Adrenal gland (tissue), 12 donors: ENCODE measurements around the gene PIK3C2B. TPM values are rescaled to one million over a fixed set of nuclear protein-coding genes. Genes with fewer than 3 reads are reported as not detected.

Experiments used
- DNase-seq, 7 donors: peaks; one replicate each; pipeline ENCODE4 v3.0.0-alpha.2; 2019 to 2020
- H3K27ac ChIP-seq, 5 donors: fragments of 200-600 bp; sonication (generic) in 4 of 5; 1 replicate in 3 of 5; 2 replicates in 2 of 5; pipeline versions ENCODE4 v1.5.1 to v1.8.0; 2016 to 2020; ENCODE audit warnings: mild to moderate bottlenecking in 1 of 5
- H3K27me3 ChIP-seq: fragments of 200-600 bp; 2 replicates; pipeline ENCODE4 v1.8.0; 2021
- H3K36me3 ChIP-seq, 2 donors: fragments of 200-600 bp; replicated peaks in 1 of 2; 1 replicate in 1 of 2; 2 replicates in 1 of 2; pipeline versions ENCODE4 v1.5.1 to v1.8.0; 2018 to 2022
- H3K4me1 ChIP-seq, 2 donors: fragments of 200-600 bp; replicated peaks in 1 of 2; 1 replicate in 1 of 2; 2 replicates in 1 of 2; pipeline versions ENCODE4 v1.5.1 to v1.8.0; 2018 to 2021
- H3K4me3 ChIP-seq, 4 donors: fragments of 200-600 bp; sonication (generic) in 3 of 4; one replicate each; pipeline ENCODE4 v1.5.1; 2016 to 2018
- H3K9me3 ChIP-seq, 3 donors: fragments of 200-600 bp; sonication (generic) in 1 of 3; replicated peaks in 1 of 3; 1 replicate in 2 of 3; 2 replicates in 1 of 3; pipeline versions ENCODE4 v1.5.1 to v1.8.0; 2016 to 2021
- POLR2A ChIP-seq, 2 donors: fragments of 450-650 bp; IDR thresholded peaks; one replicate each; pipeline ENCODE4 v1.6.1; 2017; ENCODE audit warnings: antibody characterized with exemption in 2 of 2, mild to moderate bottlenecking in 2 of 2, moderate library complexity in 1 of 2
- WGBS, 4 donors: extraction: QIAGEN DNeasy Blood & Tissue Kit in 2 of 4; methylation state at CpG; one replicate each; pipeline versions ENCODE4 v1.1.5 to v1.1.7; 2013 to 2017; 5-methylcytosine and 5-hydroxymethylcytosine counted together
- intact Hi-C, 2 donors: fragments of 100-400 bp; cut with DNase I; formaldehyde crosslinking; loops; one replicate each; pipeline versions ENCODE4 v1.14.1 to v1.15.0; 2022 to 2023
- polyA plus RNA-seq, 3 donors: library from polyadenylated mRNA; stranded (reverse); fragments of 200-250 nt in 2 of 3; fragments of 350-450 nt in 1 of 3; fragmentation: Illumina TruSeq in 1 of 3; extraction: RNeasy Lipid Tissue Mini Kit (QIAGEN cat#74804) in 1 of 3; gene quantifications; one replicate each; pipeline ENCODE4 v1.2.3, GENCODE V29; 2013 to 2014
- total RNA-seq, 9 donors: library from RNA; depleted of rRNA in 4 of 9; stranded (reverse); fragments of >200 nt in 4 of 9; fragments of 120-200 nt in 1 of 9; fragmentation: NEBNext Ultra II Directional in 1 of 9; extraction: Animal tissue kit (Norgen Biotek cat#: 25700) in 1 of 9; gene quantifications; one replicate each; pipeline versions ENCODE4 v1.1.0 to v1.2.4, GENCODE V29; 2013 to 2023
- TF ChIP-seq, protein P1 (sequence below), 6 experiments: fragments of 450-650 bp in 4 of 6; fragments of 200-600 bp in 2 of 6; sonication (generic) in 1 of 6; IDR thresholded peaks; 1 replicate in 5 of 6; 2 replicates in 1 of 6; pipeline versions ENCODE4 v1.5.1 to v1.8.0; 2016 to 2021; ENCODE audit warnings: antibody characterized with exemption in 6 of 6, mild to moderate bottlenecking in 2 of 6, moderate library complexity in 1 of 6
- donor health status: healthy with polysubstance abuse.
- donor health status: Bipolar disorder and iron deficiency.
- donor health status: DM: yes; HTN: yes; CAD: no.
- donor health status: DM: no; HTN: no; CAD: no.
- donor health status: DM: no; HTN: no; CAD: no.
- donor health status: DM: yes; HTN: yes; CAD: no.

The PIK3C2B gene
- total and polyA plus RNA-seq, 12 donors = 2.3 to 22.9 (median 15.0) TPM

DNA sequence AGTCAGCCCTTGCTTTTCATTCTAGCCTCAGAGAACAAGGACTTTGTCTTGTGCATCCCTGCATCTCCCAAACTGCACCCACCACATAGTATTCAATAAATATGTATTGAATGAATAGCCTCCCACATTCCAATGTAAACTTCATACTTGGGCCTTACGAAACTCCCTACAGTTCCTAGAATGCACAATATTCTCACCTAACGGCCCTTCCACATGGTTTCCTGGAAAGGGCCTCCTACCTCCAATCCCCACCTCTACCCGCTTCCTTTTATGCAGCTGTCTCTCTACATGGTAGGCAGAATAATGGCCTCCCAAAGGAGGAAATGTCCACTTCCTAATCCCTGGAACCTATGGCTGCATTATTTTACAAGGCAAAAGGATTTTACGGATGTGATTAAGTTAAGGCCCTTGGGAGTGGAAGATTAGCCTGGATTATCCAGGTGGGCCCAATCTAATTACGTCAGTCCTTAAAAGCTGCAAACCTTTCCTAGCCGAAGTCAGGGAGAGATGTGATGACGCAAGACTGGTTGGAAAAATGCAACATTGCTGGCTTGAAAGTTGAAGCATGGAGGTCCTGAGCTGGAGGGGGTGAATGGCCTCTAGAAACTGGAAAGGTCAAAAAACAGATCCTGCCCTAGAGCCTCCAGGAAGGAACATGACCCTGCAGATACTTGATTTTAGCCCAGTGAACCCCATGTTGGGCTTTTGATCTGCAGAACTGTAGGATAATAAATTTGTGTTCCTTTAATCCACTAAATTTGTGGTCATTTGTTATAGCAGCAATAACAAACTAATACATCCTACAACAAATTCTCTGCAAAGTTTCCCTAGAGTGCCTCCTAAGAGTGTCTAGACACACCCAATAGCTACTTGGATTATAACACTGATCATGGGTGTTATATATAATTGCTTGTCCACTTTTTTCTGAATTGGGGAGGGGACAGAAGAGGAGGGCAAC is 5.2 kb upstream of the PIK3C2B start:
- TF ChIP-seq POLR2A (IDR thresholded peaks at IDR 0.05) = no peak
- TF ChIP-seq, protein P1, sequence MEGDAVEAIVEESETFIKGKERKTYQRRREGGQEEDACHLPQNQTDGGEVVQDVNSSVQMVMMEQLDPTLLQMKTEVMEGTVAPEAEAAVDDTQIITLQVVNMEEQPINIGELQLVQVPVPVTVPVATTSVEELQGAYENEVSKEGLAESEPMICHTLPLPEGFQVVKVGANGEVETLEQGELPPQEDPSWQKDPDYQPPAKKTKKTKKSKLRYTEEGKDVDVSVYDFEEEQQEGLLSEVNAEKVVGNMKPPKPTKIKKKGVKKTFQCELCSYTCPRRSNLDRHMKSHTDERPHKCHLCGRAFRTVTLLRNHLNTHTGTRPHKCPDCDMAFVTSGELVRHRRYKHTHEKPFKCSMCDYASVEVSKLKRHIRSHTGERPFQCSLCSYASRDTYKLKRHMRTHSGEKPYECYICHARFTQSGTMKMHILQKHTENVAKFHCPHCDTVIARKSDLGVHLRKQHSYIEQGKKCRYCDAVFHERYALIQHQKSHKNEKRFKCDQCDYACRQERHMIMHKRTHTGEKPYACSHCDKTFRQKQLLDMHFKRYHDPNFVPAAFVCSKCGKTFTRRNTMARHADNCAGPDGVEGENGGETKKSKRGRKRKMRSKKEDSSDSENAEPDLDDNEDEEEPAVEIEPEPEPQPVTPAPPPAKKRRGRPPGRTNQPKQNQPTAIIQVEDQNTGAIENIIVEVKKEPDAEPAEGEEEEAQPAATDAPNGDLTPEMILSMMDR (IDR thresholded peaks at IDR 0.05) = no peak
- H3K27me3 ChIP-seq = no peaks in the 10 kb centered on the region
- H3K27ac ChIP-seq = no peak overlapping the region
- H3K36me3 ChIP-seq = no peaks in the 10 kb centered on the region
- WGBS, 4 donors = 86 to 89% (median 87%) methylated on average over 7 of the region's 7 CpGs
- peaks cover 0 to 12% of the 10 kb centered on the region in 2 donors for H3K4me1 ChIP-seq
- no peak overlapping the region for H3K4me3 ChIP-seq
- no peak for DNase-seq
- no peaks in the 10 kb centered on the region for H3K9me3 ChIP-seq
- intact Hi-C loops = loop anchor here in 1 of 2 donors (2.0 kb wide), 1 partner anchor 53 kb away; no protein-coding TSS in a partner anchor

DNA sequence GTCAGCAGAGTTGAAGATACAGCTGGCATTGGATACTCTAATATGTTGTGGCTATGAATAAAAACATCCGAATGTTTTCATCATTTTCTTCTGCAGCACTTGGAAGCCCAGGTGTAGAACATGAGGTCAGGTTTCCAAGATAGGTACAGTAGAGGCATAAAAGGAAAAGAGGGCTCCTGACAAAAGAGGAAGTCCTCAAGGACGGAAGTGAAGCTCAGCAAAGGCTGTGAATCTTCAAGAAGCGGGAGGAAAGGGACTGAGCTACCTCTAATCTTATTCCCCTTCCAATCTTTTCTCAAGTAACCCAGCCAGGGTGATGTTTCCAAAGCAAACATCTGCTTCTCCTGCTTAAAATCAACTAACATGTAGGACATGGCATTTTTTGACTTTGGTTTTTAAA is 4.4 kb upstream of the PIK3C2B start:
- 59 to 96% (median 82%) methylated on average over 3 of the region's 3 CpGs for WGBS, 4 donors

DNA sequence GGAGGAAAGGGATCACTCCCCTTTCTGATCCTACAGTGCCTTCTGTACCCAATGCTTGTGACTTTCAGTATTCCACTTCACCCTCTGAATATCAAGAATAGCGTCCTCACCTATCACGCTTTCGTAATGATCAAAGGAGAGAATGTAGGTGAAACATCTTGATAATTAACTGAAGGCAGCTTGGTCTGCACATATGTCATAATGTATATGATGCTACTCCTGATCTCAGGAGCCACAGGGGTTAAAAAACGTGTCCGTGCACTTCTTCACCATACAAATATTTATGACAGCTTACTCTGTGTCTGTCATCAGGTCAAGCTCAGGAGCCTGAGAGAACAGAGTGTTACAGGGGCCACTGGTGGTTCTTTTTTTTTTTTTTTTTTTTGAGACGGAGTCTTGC is 1.2 kb upstream of the PIK3C2B start:
- H3K4me3 ChIP-seq = peak overlapping the region in 1 of 4 donors; percentile 85
- no peak overlapping the region for H3K27ac ChIP-seq
- no peaks in the 10 kb centered on the region for H3K9me3 ChIP-seq
- H3K36me3 ChIP-seq = no peaks in the 10 kb centered on the region
- DNase-seq = no peak
- peaks cover 6 to 27% of the 10 kb centered on the region in 2 donors for H3K4me1 ChIP-seq
- H3K27me3 ChIP-seq = no peaks in the 10 kb centered on the region
- no peak for TF ChIP-seq POLR2A (IDR thresholded peaks at IDR 0.05)
- TF ChIP-seq, protein P1 (IDR thresholded peaks at IDR 0.05) = no peak
- intact Hi-C loops = no loop called here
- 62 to 71% (median 66%) methylated on average over 5 to 6 of the region's 6 CpGs for WGBS, 4 donors

More for the DNA sequence above, 4.4 kb upstream of the PIK3C2B start:
- no peaks in the 10 kb centered on the region for H3K9me3 ChIP-seq
- H3K27ac ChIP-seq = no peak overlapping the region
- H3K27me3 ChIP-seq = no peaks in the 10 kb centered on the region
- DNase-seq = no peak
- intact Hi-C loops = no loop called here
- H3K4me1 ChIP-seq = peaks cover 0 to 12% of the 10 kb centered on the region in 2 donors
- no peaks in the 10 kb centered on the region for H3K36me3 ChIP-seq
- H3K4me3 ChIP-seq = no peak overlapping the region
- no peak for TF ChIP-seq POLR2A (IDR thresholded peaks at IDR 0.05)
- TF ChIP-seq, protein P1 (IDR thresholded peaks at IDR 0.05) = no peak

DNA sequence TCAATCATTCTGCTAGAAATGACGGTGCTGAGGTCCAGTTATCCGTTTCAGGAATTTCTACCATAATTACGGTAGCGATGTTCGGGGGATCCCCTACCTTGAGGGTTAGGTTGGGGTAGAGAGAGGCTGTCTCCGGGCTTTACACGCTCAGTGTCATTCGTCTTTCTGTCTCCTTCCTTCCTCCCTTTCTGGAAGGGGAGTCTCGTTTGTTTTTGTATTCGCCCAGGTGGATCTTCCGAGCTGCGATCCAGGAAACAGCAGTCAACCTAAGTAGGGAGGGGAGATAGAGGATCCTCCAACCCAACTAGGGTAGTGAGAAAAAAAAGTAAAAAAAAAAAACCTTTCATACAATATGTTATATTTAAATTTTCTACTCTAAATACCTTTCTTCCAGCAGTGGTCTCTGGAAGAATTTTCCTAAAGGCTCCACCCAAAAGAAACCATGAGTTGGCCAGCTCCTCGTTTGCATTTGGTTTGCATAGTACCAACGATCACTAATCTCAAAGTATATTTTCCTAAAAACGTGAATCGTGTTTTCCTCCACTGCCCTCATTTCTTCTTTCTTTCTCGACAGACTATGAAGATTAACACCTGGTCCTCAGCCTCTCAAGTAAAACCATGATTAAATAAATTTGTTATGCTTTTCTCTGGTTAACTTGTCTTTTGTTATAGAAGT is 611 bp upstream of the PIK3C2B start:
- intact Hi-C loops = no loop called here
- no peaks in the 10 kb centered on the region for H3K27me3 ChIP-seq
- DNase-seq = no peak
- TF ChIP-seq, protein P1 (IDR thresholded peaks at IDR 0.05) = no peak
- TF ChIP-seq POLR2A (IDR thresholded peaks at IDR 0.05) = no peak
- peak overlapping the region; percentile 38 to 85 (median 56) for H3K4me3 ChIP-seq
- H3K27ac ChIP-seq = peak overlapping the region in 4 of 5 donors; percentile 79 to 95 (median 92)
- H3K36me3 ChIP-seq = no peaks in the 10 kb centered on the region
- H3K4me1 ChIP-seq = peaks cover 6 to 27% of the 10 kb centered on the region in 2 donors
- WGBS, 4 donors = 3 to 7% (median 3%) methylated on average over 11 to 17 of the region's 17 CpGs
- no peaks in the 10 kb centered on the region for H3K9me3 ChIP-seq
